GM12892 (cell line): Measurements from ENCODE around the gene PALM2AKAP2.

Experiments
- POLR2A ChIP-seq: IDR thresholded peaks from 2 replicates; pipeline ENCODE4 v1.6.1; 2011; ENCODE audit warnings: low read depth, low read length, control low read depth
- POLR2AphosphoS5 ChIP-seq: IDR thresholded peaks from 2 replicates; pipeline ENCODE4 v1.6.1; 2011; ENCODE audit warnings: low read depth, low read length, control low read depth
- TAF1 ChIP-seq: IDR thresholded peaks from 2 replicates; pipeline ENCODE4 v1.6.1; 2011; ENCODE audit warnings: low read depth, mild to moderate bottlenecking, control low read depth, low read length, borderline replicate concordance

- no peak for TF ChIP-seq POLR2AphosphoS5
- TF ChIP-seq POLR2A = no peak
- no peak for TF ChIP-seq TAF1
Observed at GRCh38 chr9:109776391-109776790, 3.6 kb upstream of the PALM2AKAP2 start.
